Stomach (tissue), 9 donors: ENCODE data around the gene KCNQ1. TPM values are rescaled to one million over a fixed set of nuclear protein-coding genes. Genes with fewer than 3 reads are reported as not detected.

Experiments used
- DNase-seq, 2 donors: peaks; one replicate each; pipeline versions ENCODE4 v3.0.0 to v3.0.0-alpha.2; 2013 to 2019
- H3K27ac ChIP-seq, 5 donors: fragments of 200-600 bp in 4 of 5; sonication (generic) in 4 of 5; one replicate each; pipeline ENCODE4 v1.5.1; 2013 to 2019; ENCODE audit warnings: mild to moderate bottlenecking in 1 of 5, moderate library complexity in 1 of 5
- H3K27me3 ChIP-seq, 3 donors: fragments of 200-600 bp; sonication (generic); one replicate each; pipeline ENCODE4 v1.5.1; 2017 to 2019; ENCODE audit warnings: mixed run types in 1 of 3
- H3K36me3 ChIP-seq, 4 donors: fragments of 200-600 bp; sonication (generic); 1 replicate in 3 of 4; 2 replicates in 1 of 4; pipeline ENCODE4 v1.5.1; 2016 to 2019
- H3K4me1 ChIP-seq, 4 donors: fragments of 200-600 bp; sonication (generic); one replicate each; pipeline ENCODE4 v1.5.1; 2016 to 2019
- H3K4me3 ChIP-seq, 4 donors: fragments of 200-600 bp; sonication (generic) in 3 of 4; one replicate each; pipeline ENCODE4 v1.5.1; 2016 to 2019; ENCODE audit warnings: mild to moderate bottlenecking in 1 of 4
- H3K9me3 ChIP-seq, 4 donors: fragments of 200-600 bp; sonication (generic); one replicate each; pipeline ENCODE4 v1.5.1; 2016 to 2019
- CTCF ChIP-seq, 7 experiments: fragments of 450-650 bp in 4 of 7; fragments of 200-600 bp in 3 of 7; sonication (generic) in 3 of 7; IDR thresholded peaks; one replicate each; pipeline ENCODE4 v1.5.1; 2016 to 2019; ENCODE audit warnings: antibody characterized with exemption in 7 of 7, control low read depth in 2 of 7, mild to moderate bottlenecking in 1 of 7
- EP300 ChIP-seq: sonication (generic); formaldehyde crosslinking; IDR thresholded peaks from one replicate; pipeline ENCODE4 v1.6.1; 2017; ENCODE audit warnings: antibody characterized with exemption
- POLR2A ChIP-seq, 4 donors: fragments of 450-650 bp; IDR thresholded peaks; one replicate each; pipeline ENCODE4 v1.6.1; 2016; ENCODE audit warnings: antibody characterized with exemption in 4 of 4, control low read depth in 2 of 4, mild to moderate bottlenecking in 1 of 4, moderate library complexity in 1 of 4
- POLR2AphosphoS5 ChIP-seq, 3 donors: sonication (generic); formaldehyde crosslinking; IDR thresholded peaks; one replicate each; pipeline ENCODE4 v1.6.1; 2016; ENCODE audit warnings: antibody characterized with exemption in 3 of 3
- WGBS, 5 donors: extraction: QIAGEN DNeasy Blood & Tissue Kit in 3 of 5; methylation state at CpG; one replicate each; pipeline versions ENCODE4 v1.1.5 to v1.1.7; 2013 to 2018; 5-methylcytosine and 5-hydroxymethylcytosine counted together
- intact Hi-C: fragments of 100-400 bp; cut with DNase I; formaldehyde crosslinking; loops from one replicate; pipeline ENCODE4 v1.15.1; 2023; ENCODE audit warnings: low total_unique reads
- polyA plus RNA-seq, 3 donors: library from polyadenylated mRNA; stranded (reverse); fragments of 200-250 nt; gene quantifications; one replicate each; pipeline ENCODE4 v1.2.3, GENCODE V29; 2013
- total RNA-seq, 5 donors: library from RNA; depleted of rRNA; stranded (reverse); fragments of >200 nt; gene quantifications; one replicate each; pipeline versions ENCODE4 v1.1.0 to v1.2.3, GENCODE V29; 2014 to 2016
- donor health status: healthy with polysubstance abuse.
- donor health status: Bipolar disorder and iron deficiency.
- donor health status: healthy.

KCNQ1 gene
- total and polyA plus RNA-seq, 8 donors: 12.1 to 155 (median 49.0) TPM

GRCh38 chr11:2781408-2782274 is 336.8 kb downstream of the KCNQ1 start:
- H3K36me3 ChIP-seq: no peaks in the 10 kb centered on the region
- no peaks in the 10 kb centered on the region for H3K9me3 ChIP-seq
- TF ChIP-seq EP300 (no peak), POLR2AphosphoS5 (IDR thresholded peaks at IDR 0.05) (peak in 2 of 3 donors; percentile 13 to 17), POLR2A (IDR thresholded peaks at IDR 0.05) (no peak), CTCF (IDR thresholded peaks at IDR 0.05) (no peak)
- peak; percentile 55 to 85 for DNase-seq
- H3K27me3 ChIP-seq: no peaks in the 10 kb centered on the region
- peak overlapping the region; percentile 85 to 95 (median 91) for H3K27ac ChIP-seq
- no peak overlapping the region for H3K4me3 ChIP-seq
- peaks cover 52 to 73% (median 61%) of the 10 kb centered on the region in 4 donors for H3K4me1 ChIP-seq
- intact Hi-C loops: no loop called here
- WGBS, 5 donors: 35 to 60% (median 39%) methylated on average over 18 to 19 of the region's 19 CpGs

- no peak overlapping the region for H3K4me3 ChIP-seq
- H3K9me3 ChIP-seq: no peaks in the 10 kb centered on the region
- intact Hi-C loops: no loop called here
- TF ChIP-seq EP300 (no peak), POLR2A (IDR thresholded peaks at IDR 0.05) (no peak), CTCF (IDR thresholded peaks at IDR 0.05) (no peak), POLR2AphosphoS5 (IDR thresholded peaks at IDR 0.05) (no peak)
- 75 to 90% (median 88%) methylated on average over 2 of the region's 2 CpGs for WGBS, 5 donors
- H3K27ac ChIP-seq: peak overlapping the region in 2 of 5 donors; percentile 88 to 95
- H3K36me3 ChIP-seq: no peaks in the 10 kb centered on the region
- H3K27me3 ChIP-seq: no peaks in the 10 kb centered on the region
- no peak for DNase-seq
- H3K4me1 ChIP-seq: peaks cover 44 to 62% (median 53%) of the 10 kb centered on the region in 4 donors
These were observed 338.0 kb downstream of the KCNQ1 start for GRCh38 chr11:2782769-2783168.

DNA sequence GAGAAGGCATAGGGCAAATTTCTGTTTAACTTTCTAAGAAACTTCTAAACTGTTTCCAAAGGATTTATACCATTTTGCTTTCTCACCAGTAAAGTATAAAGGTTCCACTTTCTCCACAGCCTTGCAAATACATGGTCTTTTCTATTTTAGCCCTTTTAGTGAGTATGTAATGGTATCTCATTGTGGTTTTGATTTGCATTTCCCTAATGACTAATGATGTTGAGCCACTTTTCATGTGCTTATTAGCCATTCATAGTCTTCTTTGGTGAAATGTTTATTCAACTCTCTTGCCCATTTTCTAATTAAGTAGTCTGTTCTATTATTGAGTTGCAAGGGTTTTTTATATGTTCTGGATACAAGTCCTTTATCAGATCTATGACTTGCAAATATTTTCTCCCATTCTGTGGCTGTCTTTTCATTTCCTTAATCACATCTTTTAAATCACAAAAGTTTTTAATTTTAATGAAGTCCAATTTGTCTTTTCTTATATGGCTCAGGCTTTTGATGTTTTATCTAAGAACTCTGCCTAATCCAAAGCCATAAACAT is 338.8 kb downstream of the KCNQ1 start:
- Histone ChIP-seq H3K27ac (peak overlapping the region in 3 of 5 donors; percentile 0 to 17 (median 4)), H3K4me3 (no peak overlapping the region), H3K4me1 (peaks cover 41 to 61% (median 53%) of the 10 kb centered on the region in 4 donors), H3K36me3 (no peaks in the 10 kb centered on the region), H3K27me3 (no peaks in the 10 kb centered on the region), H3K9me3 (no peaks in the 10 kb centered on the region)
- DNase-seq: no peak
- no peak for TF ChIP-seq POLR2AphosphoS5 (IDR thresholded peaks at IDR 0.05)
- no peak for TF ChIP-seq EP300
- TF ChIP-seq POLR2A (IDR thresholded peaks at IDR 0.05): no peak
- no peak for TF ChIP-seq CTCF (IDR thresholded peaks at IDR 0.05)
- intact Hi-C loops: no loop called here

DNA sequence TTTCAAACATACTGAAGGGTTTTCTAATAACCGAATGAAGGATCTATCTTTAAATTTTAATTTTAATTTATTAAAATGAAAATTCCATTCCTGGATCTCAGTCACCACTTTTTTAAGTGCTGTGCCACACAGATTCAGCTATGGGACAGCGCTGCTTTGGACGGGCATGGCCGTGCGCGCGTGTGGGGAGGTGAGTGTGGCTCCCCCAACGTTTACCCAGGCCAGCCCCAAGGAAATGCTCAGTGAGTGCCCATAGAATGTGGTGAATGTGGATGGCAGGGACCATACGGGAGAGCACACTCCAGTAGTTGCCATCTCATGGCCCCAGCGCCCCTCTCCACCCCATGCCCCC is 343.0 kb downstream of the KCNQ1 start:
- no peaks in the 10 kb centered on the region for H3K9me3 ChIP-seq
- H3K27ac ChIP-seq: peak overlapping the region; percentile 45 to 77 (median 57)
- TF ChIP-seq EP300 (no peak), POLR2A (IDR thresholded peaks at IDR 0.05) (no peak), POLR2AphosphoS5 (IDR thresholded peaks at IDR 0.05) (no peak), CTCF (IDR thresholded peaks at IDR 0.05) (no peak)
- H3K27me3 ChIP-seq: peaks cover 0 to 5% (median 0%) of the 10 kb centered on the region in 3 donors
- no peaks in the 10 kb centered on the region for H3K36me3 ChIP-seq
- no peak overlapping the region for H3K4me3 ChIP-seq
- WGBS, 5 donors: 84 to 89% (median 85%) methylated on average over 9 to 10 of the region's 10 CpGs
- H3K4me1 ChIP-seq: peaks cover 6 to 48% (median 39%) of the 10 kb centered on the region in 4 donors
- DNase-seq: no peak
- intact Hi-C loops: no loop called here
